Measurements from ENCODE around the gene TMA7B.

DNA sequence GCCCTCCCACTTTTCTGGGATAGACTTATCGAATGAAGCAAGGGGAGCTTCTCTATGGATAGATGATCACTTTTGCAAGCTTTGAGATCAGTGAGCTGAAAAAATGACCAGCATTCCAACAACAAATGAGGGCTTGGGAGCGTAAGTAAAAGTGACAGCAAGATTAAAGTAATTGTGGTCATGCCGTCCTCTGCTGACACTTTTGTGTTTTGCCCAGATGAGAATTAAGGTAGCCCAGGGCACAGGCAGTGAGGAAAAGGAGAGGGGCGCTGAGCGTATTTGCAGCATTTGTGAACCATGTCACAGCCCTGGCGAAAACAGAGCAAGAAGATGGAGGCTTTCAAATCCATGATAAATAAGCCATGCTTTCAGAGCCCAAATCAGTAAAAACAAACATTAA, 24.6 kb upstream of the TMA7B start:
- TF ChIP-seq EZH2 (IDR thresholded peaks at IDR 0.05; ENCODE audit: low read length, unreplicated experiment) (no peak), EZH2phosphoT487 (IDR thresholded peaks at IDR 0.05; ENCODE audit: borderline replicate concordance, low read length) (no peak)
- TF ChIP-seq, protein P1, sequence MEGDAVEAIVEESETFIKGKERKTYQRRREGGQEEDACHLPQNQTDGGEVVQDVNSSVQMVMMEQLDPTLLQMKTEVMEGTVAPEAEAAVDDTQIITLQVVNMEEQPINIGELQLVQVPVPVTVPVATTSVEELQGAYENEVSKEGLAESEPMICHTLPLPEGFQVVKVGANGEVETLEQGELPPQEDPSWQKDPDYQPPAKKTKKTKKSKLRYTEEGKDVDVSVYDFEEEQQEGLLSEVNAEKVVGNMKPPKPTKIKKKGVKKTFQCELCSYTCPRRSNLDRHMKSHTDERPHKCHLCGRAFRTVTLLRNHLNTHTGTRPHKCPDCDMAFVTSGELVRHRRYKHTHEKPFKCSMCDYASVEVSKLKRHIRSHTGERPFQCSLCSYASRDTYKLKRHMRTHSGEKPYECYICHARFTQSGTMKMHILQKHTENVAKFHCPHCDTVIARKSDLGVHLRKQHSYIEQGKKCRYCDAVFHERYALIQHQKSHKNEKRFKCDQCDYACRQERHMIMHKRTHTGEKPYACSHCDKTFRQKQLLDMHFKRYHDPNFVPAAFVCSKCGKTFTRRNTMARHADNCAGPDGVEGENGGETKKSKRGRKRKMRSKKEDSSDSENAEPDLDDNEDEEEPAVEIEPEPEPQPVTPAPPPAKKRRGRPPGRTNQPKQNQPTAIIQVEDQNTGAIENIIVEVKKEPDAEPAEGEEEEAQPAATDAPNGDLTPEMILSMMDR (conservative IDR thresholded peaks at IDR 0.05; ENCODE audit: low read depth, low read length), result no peak
